HG03521 (cell line): Measurements from ENCODE around the gene ADAMTS10.
"Not testable (repeated sequence)": the region's sequence is repeated elsewhere in the genome, so short reads cannot be mapped to it uniquely, and the experiment has no call there.

Source experiments
- ATAC-seq: cut with Tn5 transposase; IDR thresholded peaks from one replicate; pipeline ENCODE4 v1.9.1; 2021; ENCODE audit warnings: mild to moderate bottlenecking, moderate library complexity; ENCODE audit not compliant: unreplicated experiment

ADAMTS10 gene

DNA sequence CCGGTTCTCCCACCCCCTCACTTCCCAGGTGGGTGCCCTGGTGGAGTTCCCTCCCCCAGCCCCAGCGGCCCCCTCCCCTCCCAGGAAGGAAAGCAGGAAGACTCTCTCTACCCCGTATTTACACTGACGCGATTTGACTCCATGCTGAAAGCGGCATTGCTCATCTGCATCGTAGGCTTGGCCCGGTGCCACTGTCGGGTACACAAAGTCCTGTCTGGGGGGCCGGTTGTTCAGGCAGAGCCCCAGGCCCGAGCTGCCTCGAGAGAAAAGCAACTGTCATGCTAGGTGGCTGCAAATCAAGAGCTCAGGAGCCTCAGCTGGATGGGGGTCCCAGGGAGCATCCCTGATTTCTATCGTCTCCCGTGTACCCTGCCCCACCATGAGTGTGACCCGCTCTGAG, 14.9 kb downstream of the ADAMTS10 start:
- ATAC-seq: no peak

DNA sequence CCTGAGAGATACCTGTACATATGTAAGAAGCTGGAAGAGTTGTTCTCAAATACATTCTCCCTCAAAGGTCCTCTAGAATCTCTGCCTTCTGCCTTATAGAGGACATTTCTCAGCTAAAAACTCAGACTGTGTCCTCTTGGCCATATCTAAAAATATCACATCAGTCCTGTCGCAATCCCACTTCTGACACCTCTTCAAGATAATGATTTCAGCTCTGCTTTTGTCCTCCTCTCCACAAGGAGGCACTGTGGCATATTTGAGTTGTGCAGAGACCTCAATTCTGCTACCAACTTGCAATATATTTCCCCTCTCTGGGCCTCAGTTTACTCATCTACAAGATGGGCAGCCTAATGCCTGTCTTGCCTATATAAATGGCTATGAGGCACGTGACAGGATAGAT, 16.6 kb downstream of the ADAMTS10 start:
- no peak for ATAC-seq

DNA sequence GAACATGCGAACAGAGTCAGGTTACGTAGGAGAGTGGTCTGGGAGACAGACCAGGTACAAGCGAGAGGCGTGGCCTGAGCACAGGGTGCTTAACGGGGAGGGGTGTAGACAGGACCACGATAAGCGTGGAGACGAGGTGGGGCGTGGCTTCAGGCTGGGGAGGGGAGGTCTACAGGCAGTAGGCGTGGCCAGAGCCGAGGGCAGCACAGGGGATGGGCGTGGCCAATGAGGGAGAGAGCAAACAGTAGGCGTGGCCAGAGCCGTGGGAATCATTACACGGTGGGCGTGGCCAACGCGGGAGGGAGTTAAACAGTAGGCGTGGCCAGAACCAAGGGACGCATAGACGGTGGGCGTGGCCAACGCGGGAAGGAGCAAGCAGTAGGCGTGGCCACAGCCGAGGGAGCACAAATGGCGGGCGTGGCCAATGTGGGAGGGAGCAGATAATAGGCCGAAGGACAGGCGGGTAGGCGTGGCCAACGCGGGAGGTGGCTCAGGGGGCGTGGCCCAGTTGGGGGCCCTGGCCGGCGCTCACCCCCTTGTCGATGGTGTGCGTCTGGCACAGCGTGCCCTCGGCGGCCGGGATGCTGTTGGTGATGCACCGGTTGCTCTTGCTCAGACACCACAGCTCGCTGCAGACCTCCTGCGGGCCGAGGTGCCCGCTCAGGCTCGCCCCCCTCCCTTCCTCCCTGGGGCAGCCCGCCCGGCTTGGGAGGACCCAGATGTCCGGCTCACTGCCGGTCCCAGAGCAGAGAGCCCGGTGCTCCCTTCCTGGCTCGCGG, 18.1 kb downstream of the ADAMTS10 start:
- no peak for ATAC-seq

DNA sequence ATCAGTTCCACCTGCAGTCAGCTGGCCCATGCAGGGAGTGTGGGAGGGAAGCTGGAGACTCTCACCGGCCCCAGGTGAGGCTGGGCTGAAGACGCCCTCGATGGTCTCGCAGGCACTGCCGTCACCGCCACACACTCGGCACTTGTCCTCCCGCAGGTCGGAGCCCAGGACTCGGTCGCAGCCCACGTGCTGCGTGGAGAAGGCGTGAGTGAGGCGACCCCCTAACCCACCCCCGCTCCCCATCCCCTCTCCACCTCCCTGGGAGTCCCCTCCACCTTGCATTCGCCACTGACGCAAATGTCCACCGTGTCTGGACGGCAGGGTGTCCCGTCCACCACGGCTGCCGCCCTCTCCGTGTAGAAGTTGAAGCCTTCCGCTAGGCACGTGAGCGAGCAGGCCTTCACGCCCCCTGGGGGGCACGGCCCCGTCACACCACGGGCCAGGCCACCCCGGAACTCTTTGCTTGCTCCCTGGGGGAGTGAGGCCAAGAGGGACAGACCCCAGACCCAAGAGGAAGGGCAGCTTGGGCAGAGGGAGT, 21.3 kb downstream of the ADAMTS10 start:
- ATAC-seq: no peak

DNA sequence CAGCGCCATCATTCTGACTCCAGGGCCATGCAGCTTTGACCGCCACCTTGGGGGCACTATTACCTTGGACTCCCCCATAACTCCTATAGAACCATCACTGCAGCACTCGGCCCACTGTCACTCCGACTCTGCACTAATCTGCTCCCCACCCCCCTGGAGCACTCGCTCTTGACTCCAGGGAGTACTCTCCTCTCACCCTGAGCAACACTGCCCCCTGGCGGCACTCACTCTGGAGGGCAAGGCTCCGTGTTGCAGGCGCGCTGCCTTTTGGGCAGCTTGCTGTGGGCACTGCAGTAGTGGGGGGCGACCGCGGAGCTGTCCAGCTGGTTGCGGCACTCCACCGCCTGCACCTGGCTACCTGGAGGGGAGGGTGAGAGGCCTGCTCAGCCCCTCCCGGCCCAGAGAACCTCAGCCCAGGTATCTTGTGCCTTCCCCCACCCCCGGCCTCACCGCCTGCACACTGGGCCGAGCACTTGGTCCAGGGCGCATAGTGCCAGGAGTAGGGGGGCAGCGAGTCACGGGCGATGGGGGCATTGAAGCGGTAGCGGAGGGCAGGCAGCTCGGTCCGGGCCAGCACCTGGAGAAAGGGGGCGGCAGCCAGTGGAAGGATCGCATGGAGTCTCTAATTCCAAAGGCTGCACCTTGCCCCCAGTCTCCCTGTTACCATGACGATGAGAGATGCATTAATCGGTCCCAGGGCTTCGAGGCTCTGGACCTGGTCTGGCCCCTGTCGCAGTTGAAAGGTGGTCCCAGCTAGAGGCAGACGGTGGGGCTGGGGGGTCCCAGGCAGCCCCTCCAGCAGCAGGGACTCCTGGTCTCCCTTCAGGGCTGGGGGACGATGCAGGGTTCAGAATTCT, 24.4 kb downstream of the ADAMTS10 start:
- ATAC-seq: no peak

DNA sequence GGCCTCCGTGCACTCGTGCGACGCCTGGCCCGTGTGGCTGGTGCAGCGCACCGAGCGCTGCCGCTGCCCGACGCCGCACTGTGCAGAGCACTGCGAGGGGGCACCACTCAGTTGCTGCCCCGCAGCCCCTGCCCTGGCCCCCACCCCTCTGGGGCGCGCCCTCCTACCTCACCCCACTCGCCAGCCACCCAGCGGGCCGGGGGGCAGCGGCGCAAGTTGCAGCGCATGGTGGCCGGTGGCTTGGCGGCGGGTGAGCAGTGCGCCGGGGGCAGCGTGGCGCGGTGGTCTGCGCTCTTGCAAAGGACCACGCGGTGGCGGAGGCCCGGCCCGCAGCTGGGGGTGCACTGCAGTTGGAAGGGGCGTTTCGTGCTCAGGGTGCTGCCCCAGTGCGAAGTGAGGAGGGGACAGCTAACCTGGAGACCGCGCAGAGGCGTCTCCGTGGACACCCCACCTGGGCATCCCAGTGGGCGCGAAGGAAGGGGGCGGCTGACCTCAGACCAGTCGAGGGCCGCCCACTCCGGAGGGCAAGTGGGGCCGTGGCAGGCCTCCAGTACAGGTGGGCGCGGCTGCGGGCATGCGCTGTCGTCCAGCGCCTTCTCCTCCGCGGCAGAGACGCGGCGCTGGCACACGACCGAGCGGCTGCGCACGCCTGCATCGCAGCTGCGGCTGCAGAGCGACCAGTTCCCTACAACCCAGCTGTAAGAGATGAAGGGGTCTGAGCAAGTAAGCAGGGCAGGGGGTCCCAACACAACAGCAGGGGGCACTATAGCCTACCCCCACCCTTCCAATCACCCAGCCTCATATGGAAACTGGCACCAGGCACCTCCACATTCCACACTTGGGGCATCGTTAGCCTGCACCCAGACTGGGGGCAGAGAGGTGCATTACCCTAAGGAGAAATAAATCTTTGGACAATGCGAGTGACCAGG, 25.3 kb downstream of the ADAMTS10 start:
- no peak for ATAC-seq

DNA sequence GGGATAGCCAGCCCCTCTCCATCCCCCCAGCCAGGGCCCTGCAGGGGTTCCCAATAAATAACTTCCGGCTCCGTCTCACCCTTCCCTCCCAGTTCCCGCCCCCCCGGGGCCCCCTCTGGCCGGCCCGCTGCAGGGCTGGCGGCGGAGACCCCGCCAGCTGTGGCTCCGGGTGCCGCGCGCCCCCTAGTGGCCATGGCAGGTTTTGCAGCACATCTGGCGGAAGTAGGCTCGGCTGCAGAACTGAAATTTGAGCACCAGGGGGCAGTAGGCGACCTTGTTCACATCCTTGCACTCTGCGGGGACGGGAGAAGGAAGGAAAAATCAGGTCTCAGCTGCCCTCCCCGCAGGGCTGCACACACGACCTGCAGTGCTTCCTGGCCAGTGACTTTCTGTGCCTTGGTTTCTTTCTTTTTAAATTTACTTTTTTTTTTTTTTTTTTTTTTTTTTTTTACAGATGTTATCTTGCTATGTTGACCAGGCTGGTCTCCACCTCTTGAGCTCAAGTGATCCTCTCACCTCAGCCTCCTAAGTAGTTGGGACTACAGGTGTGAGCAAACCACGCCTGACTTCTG, 29.7 kb downstream of the ADAMTS10 start:
- no peak for ATAC-seq

DNA sequence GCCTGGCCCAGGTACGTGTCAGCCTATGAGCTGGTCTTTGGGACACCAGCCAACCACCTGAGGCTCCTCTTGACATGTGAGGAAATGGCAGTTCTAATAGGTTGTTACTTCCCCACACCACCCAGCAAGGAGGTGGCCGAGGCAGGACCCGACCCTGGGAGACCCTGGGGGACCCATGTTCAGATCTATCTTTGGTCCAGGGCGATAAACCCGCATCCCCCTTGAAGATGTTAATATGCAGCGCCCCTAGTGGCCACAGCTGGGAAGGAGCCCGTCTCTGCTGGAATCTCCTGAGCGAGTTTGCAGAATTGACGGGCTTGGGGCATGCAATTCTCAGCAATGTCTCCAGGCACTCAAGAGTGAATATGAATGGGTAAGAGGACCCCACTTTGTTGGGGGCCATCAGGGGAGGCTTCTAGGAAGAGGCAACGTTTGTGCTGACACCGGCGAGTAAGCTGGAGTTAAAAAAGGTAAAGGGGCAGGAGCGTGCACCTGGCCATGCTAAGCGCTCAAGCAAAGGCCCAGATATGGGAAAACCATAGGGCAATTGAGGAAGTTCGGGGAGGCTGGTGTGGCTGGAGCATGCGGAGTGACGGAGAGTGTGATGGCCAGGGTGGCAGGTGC, 31.8 kb downstream of the ADAMTS10 start:
- no peak for ATAC-seq

DNA sequence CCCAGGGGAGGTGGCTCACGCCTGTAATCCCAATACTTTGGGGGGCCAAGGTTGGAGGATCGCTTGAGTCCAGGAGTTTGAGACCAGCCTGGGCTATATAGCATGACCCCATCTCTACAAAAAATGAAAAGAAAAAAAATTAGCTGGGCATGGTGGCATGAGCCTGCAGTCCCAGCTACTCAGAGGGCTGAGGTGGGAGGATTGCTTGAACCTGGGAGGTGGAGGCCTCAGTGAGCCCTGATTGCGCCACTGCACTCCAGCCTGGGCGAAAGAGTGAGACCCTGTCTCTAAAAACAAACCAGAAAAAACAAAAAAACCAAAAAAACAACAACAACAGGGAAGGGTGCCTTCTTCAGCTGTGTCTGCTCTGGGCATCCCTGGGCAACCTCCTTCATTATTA, 32.8 kb downstream of the ADAMTS10 start:
- no peak for ATAC-seq

DNA sequence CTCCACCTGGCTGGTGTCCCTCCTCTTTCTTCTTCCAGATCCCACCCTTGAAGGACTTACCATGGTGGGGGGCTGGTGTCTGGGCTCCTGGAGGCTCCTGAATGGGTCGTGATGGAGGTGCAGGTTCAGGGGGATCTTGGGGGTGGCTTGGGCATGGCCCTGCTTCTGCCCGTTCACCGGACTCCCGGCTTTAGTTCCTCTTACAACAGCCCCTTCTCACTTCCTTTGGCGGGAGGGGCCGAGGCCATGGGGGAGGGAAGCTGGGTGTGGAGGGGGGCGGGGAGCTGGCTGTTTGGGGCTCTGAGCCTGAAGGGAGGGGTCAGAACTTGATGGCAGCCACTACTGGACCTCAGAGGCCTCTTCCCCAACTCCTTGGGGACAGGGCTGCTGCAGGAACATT, 33.3 kb downstream of the ADAMTS10 start, which contains the start of gene MYO1F:
TSS of gene MYO1F (minus strand) at position 196 of the 400 bp plus-strand sequence. CDS start at position 63, 133 bp downstream.
- ATAC-seq: no peak

DNA sequence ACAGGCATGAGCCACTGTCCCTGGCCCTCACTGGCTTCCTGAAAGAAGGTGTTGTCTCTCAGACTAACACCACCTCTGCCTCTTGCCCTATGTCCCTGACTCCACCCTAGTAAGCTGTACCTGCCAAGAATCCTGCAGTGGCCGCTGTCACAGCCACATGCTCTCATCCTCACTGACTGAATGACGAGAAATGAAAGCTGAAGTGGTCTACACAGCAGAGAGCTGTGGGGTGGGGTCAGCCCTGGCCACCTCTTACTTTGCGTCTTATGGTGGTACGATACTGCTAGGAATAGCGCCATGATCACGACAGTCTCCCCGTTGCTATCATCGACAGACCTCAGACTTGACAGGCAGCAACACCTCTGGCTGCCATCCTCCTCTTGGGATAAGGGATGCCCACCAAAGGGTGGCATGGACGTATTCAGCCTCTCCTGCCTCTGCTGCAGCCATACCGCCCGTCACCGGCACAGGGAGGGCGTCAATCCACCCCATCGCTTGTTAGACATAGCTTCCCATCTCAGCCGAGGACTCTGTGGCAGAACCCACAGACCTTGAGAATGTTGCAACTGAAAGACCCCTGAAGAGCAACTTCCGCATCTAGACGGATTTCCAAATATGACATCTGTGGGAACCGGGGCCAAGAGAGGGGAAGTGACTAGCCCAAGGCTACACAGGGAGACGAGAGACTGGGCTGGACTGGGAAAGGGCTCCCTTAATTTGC, 34.1 kb downstream of the ADAMTS10 start:
- no peak for ATAC-seq

DNA sequence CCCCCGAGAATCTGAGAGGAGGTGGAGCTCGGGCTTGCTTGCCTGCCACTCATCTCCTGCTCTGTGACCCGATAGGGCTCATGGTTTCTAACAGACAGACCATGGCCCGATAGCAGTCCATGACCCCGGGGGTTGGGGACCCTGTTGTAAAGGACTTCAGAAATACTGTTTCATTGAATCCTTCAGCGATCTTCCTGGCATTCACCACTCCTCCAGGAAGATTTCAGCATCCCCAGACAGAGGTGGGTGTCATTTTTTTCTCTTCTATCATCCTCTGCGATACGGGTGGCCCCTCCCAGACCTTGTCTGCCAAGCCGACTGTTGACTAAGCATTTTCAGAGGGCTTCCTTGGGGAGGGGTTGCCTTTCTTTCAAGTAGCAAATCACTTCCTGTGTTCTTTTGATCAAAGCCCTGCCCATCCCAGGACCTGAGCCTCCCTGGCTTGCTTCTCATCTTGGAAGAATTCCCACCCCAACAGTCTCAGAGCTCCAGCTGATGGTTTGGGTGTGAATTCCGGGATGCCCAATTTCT, 35.0 kb downstream of the ADAMTS10 start:
- ATAC-seq: no peak

DNA sequence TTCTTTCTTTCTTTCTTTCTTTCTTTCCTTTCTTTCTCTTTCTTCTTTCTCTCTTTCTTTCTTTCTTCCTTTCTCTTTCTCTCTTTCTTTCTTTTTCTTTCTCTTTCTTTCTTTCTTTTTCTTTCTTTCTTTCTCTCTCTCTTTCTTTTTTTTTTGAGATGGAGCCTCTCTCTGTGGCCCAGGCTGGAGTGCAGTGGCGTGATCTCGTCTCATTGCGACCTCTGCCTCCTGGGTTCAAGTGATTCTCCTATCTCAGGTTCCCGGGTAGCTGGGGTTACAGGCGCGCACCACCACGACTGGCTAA, 35.9 kb downstream of the ADAMTS10 start:
- ATAC-seq: not testable (repeated sequence)

DNA sequence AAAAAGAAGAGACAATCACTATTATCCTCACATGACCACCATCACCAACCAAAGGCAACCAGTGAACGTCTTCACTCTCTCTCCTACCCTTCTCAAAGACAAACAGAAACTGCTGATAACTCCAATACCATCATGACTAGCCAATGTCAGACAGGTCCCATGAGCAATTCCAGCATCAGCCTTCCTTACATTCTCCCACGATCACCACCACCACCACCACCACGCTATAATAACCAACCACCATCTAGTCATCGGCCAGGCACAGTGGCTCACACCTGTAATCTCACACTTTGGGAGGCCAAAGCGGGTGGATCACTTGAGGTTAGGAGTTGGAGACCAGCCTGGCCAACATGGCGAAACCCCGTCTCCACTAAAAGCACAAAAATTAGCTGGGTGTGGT, 37.2 kb downstream of the ADAMTS10 start:
- no peak for ATAC-seq

DNA sequence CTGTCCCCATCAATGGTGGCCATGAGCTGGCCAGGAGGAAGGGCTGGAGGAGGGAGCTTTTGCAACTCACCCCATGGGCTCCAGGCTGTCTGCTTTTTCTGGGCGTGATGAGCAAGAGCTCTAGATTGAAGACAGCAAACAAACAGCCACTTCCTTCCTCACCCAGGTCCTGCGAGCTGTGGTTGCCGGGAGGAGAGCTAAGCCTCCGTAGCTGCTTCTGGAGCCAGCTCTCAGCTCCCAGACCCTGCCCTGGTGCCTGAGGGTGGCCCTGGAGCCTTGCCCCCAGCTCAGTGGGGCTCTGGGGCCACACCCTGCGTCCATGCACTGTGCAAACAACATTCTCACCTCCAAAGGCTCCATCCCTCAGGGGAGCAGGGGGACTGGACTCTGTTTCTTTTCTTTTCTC, 39.5 kb downstream of the ADAMTS10 start:
- ATAC-seq: no peak

DNA sequence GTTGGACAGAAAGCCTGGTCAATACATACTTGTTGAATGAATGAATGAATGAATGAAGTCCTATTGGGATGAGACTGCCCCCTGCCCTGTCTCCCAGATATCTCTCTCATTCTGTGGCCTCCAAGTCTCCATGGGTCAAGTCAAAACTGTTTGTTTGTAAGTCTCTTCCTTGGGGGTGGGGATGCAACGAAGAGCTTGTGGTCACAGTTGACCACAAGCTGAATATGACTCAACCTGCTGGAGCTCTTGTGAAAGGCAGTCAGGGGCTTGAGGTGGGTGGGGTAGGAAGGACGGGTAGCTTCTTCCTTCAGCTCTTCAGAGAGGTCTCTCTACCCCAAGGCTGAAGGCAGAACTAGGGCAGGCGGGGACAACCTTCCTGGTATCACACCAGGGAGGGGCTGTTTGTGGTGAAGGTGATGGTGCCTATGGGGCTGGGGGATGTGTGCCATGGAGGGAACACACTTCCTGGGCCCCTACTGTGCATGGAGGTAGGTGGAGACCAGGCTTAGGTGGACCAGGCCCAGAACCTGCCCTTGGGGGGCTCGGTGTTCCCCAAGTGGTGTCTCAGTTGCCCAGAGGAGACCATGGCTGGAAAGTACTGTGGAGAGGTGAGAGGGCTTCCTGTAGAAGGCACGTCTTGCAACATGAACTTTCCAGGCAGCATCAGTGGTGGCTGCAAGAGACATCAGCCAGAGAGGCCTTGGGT, 41.3 kb downstream of the ADAMTS10 start:
- peak; percentile 58 for ATAC-seq

DNA sequence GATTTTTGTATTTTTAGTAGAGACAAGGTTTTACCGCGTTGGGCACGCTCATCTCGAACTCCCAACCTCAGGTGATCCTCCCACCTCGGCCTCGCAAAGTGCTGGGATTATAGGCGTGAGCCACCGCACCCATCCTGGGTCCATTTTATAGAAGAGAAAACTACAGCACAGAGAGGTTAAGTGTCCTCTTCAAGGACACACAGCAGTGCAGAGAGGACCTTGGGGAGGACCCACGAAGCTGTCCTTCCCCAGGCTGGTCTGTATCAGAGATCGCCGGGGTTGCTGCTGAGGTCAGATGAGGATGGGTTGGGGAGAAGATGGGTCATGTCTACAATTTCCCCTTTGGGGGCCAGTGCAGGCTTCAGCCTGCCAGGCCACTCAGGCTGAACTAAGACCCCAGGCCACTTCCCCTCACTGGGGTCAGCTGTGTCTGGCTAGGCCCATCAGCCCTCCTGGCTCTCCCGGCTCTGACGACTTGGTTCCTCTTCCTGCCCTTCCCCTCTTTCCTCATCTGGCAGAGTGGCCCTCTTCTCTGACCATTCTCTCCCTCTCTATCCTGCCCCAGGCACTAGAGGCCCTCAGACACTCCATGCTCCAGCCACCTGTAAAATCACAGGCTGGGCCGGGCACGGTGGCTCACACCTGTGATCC, 42.9 kb downstream of the ADAMTS10 start:
- ATAC-seq: no peak

DNA sequence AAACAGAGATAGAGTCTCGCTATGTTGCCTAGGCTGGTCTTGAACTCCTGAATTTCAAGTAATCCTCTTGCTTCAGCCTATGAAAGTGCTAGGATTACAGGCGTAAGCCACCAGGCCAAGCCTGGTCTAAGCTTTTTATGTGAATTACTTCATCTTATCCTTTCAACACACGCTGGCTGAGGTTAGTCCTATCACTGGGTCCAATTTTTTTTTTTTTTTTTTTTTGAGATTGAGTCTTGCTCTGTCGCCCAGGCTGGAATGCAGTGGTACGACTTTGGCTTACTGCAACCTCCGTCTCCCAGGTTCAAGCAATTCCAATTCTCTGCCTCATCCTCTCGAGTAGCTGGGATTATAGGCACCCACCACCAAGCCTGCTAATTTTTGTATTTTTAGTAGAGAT, 43.7 kb downstream of the ADAMTS10 start:
- no peak for ATAC-seq
